H1 (cell line): ENCODE measurements around the gene SWT1. TPM values are rescaled to one million over a fixed set of nuclear protein-coding genes. Genes with fewer than 3 reads are reported as not detected.

Experiments used
- HDAC6 ChIP-seq: IDR thresholded peaks from one replicate; pipeline ENCODE4 v1.7.1; 2012; ENCODE audit warnings: low read depth, mild to moderate bottlenecking, inconsistent platforms, low read length, moderate library complexity
- KDM1A ChIP-seq: fragments of 200-600, 300-600 bp; sonication (generic); IDR thresholded peaks from 2 replicates; pipeline ENCODE4 v1.7.1; 2016; ENCODE audit warnings: mild to moderate bottlenecking, low read length, borderline replicate concordance
- polyA plus RNA-seq, 7 experiments: library from polyadenylated mRNA; depleted of rRNA in 3 of 7; stranded (reverse) in 5 of 7; unstranded in 2 of 7; fragments of >200 nt in 5 of 7; fragments of 200-250 nt in 2 of 7; gene quantifications; 1 replicate in 5 of 7; 2 replicates in 1 of 7; 4 replicates in 1 of 7; pipeline versions ENCODE4 v1.2.1 to v1.2.3, GENCODE V29; 2011 to 2013; ENCODE audit warnings: missing spikeins in 2 of 7, mixed read lengths in 2 of 7
- total RNA-seq: library from RNA; stranded (reverse); fragmentation: NEBNext Ultra II Directional; extraction: Animal tissue kit (Norgen Biotek cat#: 25700); gene quantifications from 2 replicates; pipeline ENCODE4 v1.2.1, GENCODE V29; 2021

Gene SWT1
- total and polyA plus RNA-seq, 2 of the 8 experiments (the other 6 are each of a cell fraction or from before 2014, with no cell fraction given), result 1.4 to 6.2 TPM

GRCh38 chr1:185325413-185325812 lies 168.4 kb downstream of the SWT1 start (continued):
- no peak for TF ChIP-seq HDAC6
- TF ChIP-seq KDM1A, result no peak
